ENCODE results near the gene IL17F. TPM values are rescaled to one million over a fixed set of nuclear protein-coding genes. Genes with fewer than 3 reads are reported as not detected.

Gene IL17F
- total and polyA plus RNA-seq, 5 donors from 2014 or later: 0.46 to 0.64 TPM; not detected in 3

DNA sequence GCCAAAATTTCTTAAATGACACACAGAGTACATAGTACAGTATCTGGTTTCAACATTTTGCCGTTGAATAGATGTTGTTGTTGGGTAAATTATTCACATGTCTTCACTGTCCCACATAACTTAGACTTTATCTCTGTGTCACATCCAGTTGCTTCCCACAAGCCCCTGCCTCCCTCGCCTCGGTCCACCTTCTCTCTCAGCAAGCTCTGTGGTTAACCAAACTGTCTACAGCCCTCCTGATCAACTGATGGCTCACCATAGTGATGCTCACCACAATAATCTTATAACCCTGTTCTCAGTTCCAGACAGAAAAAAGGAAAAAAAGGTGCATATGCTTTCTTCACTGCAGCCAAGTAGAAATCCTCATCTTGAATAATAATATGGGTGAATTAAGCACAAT is 23.0 kb downstream of the IL17F start:
- Mint-ChIP-seq H3K27ac (no peak overlapping the region), H3K4me3 (no peak overlapping the region), H3K4me1 (peaks cover 0 to 2% (median 0%) of the 10 kb centered on the region in 4 donors), H3K36me3 (no peaks in the 10 kb centered on the region), H3K27me3 (peaks cover 14% of the 10 kb centered on the region), H3K9me3 (peaks cover 0 to 1% (median 0%) of the 10 kb centered on the region in 7 donors)
- Histone ChIP-seq H3K36me3 (ENCODE audit: control insufficient read depth, insufficient read depth, low read length) (no peaks in the 10 kb centered on the region), H3K4me1 (ENCODE audit: control insufficient read depth, insufficient read depth, low read length, poor library complexity, severe bottlenecking) (no peaks in the 10 kb centered on the region), H3K9me3 (ENCODE audit: control insufficient read depth in 2 of 2, low read length in 2 of 2) (no peaks in the 10 kb centered on the region), H3K4me3 (ENCODE audit: low read depth, low read length) (no peak overlapping the region), H3K27ac (ENCODE audit: insufficient read depth, low read length, poor library complexity, severe bottlenecking) (no peak overlapping the region), H3K27me3 (ENCODE audit: control insufficient read depth, insufficient read depth, low read length) (no peaks in the 10 kb centered on the region)
- peak in 1 of 2 donors; percentile 40 for ATAC-seq (ENCODE audit: low read depth in 2 of 2)
- no peak for DNase-seq

DNA sequence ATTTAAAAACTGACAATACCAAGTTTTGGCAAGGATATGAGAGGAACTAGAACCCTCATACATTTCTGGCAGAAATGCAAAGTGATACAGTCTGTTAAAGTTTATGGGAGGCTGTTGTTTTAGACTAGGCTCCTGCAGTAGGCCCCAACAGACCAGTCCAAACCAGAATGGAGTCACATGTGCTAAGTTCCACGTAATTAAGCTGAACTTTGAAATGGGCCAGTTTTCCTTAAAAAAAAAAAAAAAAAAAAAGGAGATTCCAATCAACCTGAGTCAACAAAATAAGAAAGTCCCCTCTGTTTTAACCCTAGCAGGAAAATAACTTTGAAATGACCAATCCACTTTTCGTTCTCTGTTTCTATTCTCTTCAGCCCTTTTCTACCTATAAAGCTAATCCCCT is 26.5 kb downstream of the IL17F start:
- ATAC-seq (ENCODE audit: low read depth in 2 of 2) (no peak), DNase-seq (no peak)
- H3K4me3 ChIP-seq (ENCODE audit: low read depth, low read length): no peak overlapping the region
- no peaks in the 10 kb centered on the region for H3K9me3 ChIP-seq (ENCODE audit: control insufficient read depth in 2 of 2, low read length in 2 of 2)
- H3K4me3 Mint-ChIP-seq: no peak overlapping the region
- H3K27me3 Mint-ChIP-seq: peaks cover 5% of the 10 kb centered on the region
- no peaks in the 10 kb centered on the region for H3K36me3 ChIP-seq (ENCODE audit: control insufficient read depth, insufficient read depth, low read length)
- H3K36me3 Mint-ChIP-seq: no peaks in the 10 kb centered on the region
- peaks cover 5% of the 10 kb centered on the region for H3K27me3 ChIP-seq (ENCODE audit: control insufficient read depth, insufficient read depth, low read length)
- H3K9me3 Mint-ChIP-seq: peaks cover 0 to 1% (median 0%) of the 10 kb centered on the region in 7 donors
- no peaks in the 10 kb centered on the region for H3K4me1 ChIP-seq (ENCODE audit: control insufficient read depth, insufficient read depth, low read length, poor library complexity, severe bottlenecking)
- H3K27ac Mint-ChIP-seq: no peak overlapping the region
- no peak overlapping the region for H3K27ac ChIP-seq (ENCODE audit: insufficient read depth, low read length, poor library complexity, severe bottlenecking)
- H3K4me1 Mint-ChIP-seq: peaks cover 0 to 2% (median 0%) of the 10 kb centered on the region in 4 donors

DNA sequence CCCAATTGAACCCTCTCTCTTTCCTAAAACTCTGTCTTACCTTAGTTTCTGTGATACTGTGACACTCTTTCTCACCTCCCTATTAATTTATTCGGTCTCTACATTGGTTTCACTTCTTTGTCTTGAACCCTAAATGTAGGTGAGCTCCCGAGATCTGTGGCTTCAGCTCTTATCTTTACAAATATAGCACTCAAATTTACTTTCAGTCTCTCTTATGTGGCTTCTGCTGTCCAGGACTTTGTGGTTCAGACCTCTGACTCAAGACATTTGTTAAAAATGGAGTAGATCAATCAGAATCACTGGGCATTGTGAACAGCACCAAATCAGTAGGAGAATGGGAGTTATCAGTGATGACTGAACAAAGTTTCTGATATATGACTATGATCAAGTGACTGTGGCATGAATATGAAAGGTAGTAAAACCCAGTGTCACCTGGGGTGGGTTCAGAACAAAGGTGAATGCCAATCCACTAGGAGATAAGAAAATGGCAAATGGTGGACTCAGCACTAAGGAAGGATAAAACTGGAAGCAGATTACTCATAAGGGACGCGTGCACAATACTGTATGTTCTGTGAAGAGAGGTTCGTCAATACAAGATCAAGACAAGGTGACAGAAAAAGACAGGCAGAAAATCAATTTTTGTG is 27.2 kb downstream of the IL17F start:
- Histone ChIP-seq H3K9me3 (ENCODE audit: control insufficient read depth in 2 of 2, low read length in 2 of 2) (no peaks in the 10 kb centered on the region), H3K4me1 (ENCODE audit: control insufficient read depth, insufficient read depth, low read length, poor library complexity, severe bottlenecking) (no peaks in the 10 kb centered on the region), H3K4me3 (ENCODE audit: low read depth, low read length) (no peak overlapping the region), H3K27me3 (ENCODE audit: control insufficient read depth, insufficient read depth, low read length) (peaks cover 7% of the 10 kb centered on the region), H3K36me3 (ENCODE audit: control insufficient read depth, insufficient read depth, low read length) (no peaks in the 10 kb centered on the region), H3K27ac (ENCODE audit: insufficient read depth, low read length, poor library complexity, severe bottlenecking) (no peak overlapping the region)
- Mint-ChIP-seq H3K36me3 (no peaks in the 10 kb centered on the region), H3K4me3 (no peak overlapping the region), H3K9me3 (peaks cover 0 to 3% (median 0%) of the 10 kb centered on the region in 7 donors), H3K27ac (no peak overlapping the region), H3K27me3 (peaks cover 10% of the 10 kb centered on the region), H3K4me1 (peaks cover 0 to 2% (median 0%) of the 10 kb centered on the region in 4 donors)
- DNase-seq: no peak
- ATAC-seq (ENCODE audit: low read depth in 2 of 2): no peak

DNA sequence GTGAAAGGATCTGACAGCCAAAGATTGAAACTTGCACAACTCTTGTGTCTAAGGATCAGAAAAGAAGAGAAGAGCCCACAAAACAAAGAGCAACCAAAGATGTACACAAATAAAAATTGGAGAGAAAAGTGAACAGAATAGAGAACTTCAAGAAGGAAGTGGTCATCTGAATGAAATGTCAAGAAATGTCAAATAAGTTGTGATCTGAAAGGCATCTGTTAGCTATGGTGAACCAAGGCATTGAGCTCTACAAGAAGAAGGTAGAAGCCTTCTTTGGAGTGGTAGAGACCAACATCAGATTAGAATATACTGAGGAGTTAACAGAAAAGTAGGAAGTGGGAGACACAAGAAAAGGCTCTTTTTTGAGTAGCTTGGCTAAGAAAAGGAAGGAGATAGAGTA is 28.5 kb downstream of the IL17F start:
- Histone ChIP-seq H3K4me3 (ENCODE audit: low read depth, low read length) (no peak overlapping the region), H3K4me1 (ENCODE audit: control insufficient read depth, insufficient read depth, low read length, poor library complexity, severe bottlenecking) (no peaks in the 10 kb centered on the region), H3K27ac (ENCODE audit: insufficient read depth, low read length, poor library complexity, severe bottlenecking) (no peak overlapping the region), H3K27me3 (ENCODE audit: control insufficient read depth, insufficient read depth, low read length) (peaks cover 7% of the 10 kb centered on the region), H3K36me3 (ENCODE audit: control insufficient read depth, insufficient read depth, low read length) (no peaks in the 10 kb centered on the region), H3K9me3 (ENCODE audit: control insufficient read depth in 2 of 2, low read length in 2 of 2) (no peaks in the 10 kb centered on the region)
- Mint-ChIP-seq H3K27me3 (peaks cover 23% of the 10 kb centered on the region), H3K4me1 (peaks cover 0 to 3% (median 0%) of the 10 kb centered on the region in 4 donors), H3K27ac (no peak overlapping the region), H3K9me3 (peaks cover 0 to 3% (median 0%) of the 10 kb centered on the region in 7 donors), H3K36me3 (no peaks in the 10 kb centered on the region), H3K4me3 (no peak overlapping the region)
- no peak for ATAC-seq (ENCODE audit: low read depth in 2 of 2)
- DNase-seq: no peak

DNA sequence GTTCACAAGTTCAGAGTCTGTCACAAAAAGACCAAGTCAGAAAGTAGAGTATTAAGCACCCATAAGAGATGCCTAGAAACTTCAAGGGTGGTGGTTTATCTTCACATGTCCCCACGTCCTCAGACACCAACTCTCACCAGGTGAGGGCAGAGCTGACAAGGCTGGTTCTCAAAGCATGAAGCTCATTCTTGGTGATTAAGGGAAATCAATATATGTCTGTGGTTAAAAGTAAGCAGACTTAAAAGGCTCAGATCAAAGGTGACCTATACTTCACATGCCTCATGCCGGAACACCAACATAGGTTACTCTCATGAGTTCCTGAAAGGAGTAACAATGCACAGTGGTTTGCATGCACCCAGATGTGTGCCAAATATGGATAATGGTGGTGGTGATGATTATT is 31.2 kb downstream of the IL17F start:
- Mint-ChIP-seq H3K9me3 (peaks cover 0 to 3% (median 0%) of the 10 kb centered on the region in 7 donors), H3K4me1 (peaks cover 0 to 5% (median 0%) of the 10 kb centered on the region in 4 donors), H3K36me3 (no peaks in the 10 kb centered on the region), H3K4me3 (no peak overlapping the region), H3K27me3 (peaks cover 23% of the 10 kb centered on the region), H3K27ac (no peak overlapping the region)
- Histone ChIP-seq H3K9me3 (ENCODE audit: control insufficient read depth in 2 of 2, low read length in 2 of 2) (no peaks in the 10 kb centered on the region), H3K27ac (ENCODE audit: insufficient read depth, low read length, poor library complexity, severe bottlenecking) (no peak overlapping the region), H3K27me3 (ENCODE audit: control insufficient read depth, insufficient read depth, low read length) (peaks cover 7% of the 10 kb centered on the region), H3K36me3 (ENCODE audit: control insufficient read depth, insufficient read depth, low read length) (no peaks in the 10 kb centered on the region), H3K4me3 (ENCODE audit: low read depth, low read length) (no peak overlapping the region), H3K4me1 (ENCODE audit: control insufficient read depth, insufficient read depth, low read length, poor library complexity, severe bottlenecking) (no peaks in the 10 kb centered on the region)
- DNase-seq: peak in 1 of 3 donors; percentile 30
- ATAC-seq (ENCODE audit: low read depth in 2 of 2): no peak

DNA sequence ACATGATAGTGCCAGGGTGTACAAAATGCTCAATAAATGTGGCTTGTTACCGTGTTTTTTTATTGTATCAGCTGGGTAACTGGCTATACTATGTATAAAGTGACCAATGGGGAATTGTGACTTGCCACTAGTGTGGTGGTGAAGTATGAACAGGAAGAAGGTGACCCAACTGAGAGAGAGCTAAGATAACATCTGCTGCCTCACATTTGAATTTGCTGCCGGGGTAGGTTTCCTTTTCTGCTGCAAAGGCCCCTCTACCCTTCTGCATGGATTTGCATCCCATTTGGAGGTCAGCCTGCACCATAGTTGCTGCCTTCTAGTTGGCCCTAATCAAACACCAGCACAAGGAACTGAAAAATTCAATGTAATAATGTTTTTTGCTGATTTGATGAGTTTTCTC is 34.1 kb downstream of the IL17F start:
- H3K4me1 ChIP-seq (ENCODE audit: control insufficient read depth, insufficient read depth, low read length, poor library complexity, severe bottlenecking): no peaks in the 10 kb centered on the region
- ATAC-seq (ENCODE audit: low read depth in 2 of 2) (no peak), DNase-seq (no peak)
- peaks cover 10% of the 10 kb centered on the region for H3K27me3 ChIP-seq (ENCODE audit: control insufficient read depth, insufficient read depth, low read length)
- H3K4me3 ChIP-seq (ENCODE audit: low read depth, low read length): no peak overlapping the region
- H3K27ac ChIP-seq (ENCODE audit: insufficient read depth, low read length, poor library complexity, severe bottlenecking): no peak overlapping the region
- H3K9me3 ChIP-seq (ENCODE audit: control insufficient read depth in 2 of 2, low read length in 2 of 2): no peaks in the 10 kb centered on the region
- Mint-ChIP-seq H3K9me3 (peaks cover 0 to 2% (median 0%) of the 10 kb centered on the region in 7 donors), H3K27me3 (peaks cover 37% of the 10 kb centered on the region), H3K27ac (no peak overlapping the region), H3K4me1 (peaks cover 0 to 5% (median 0%) of the 10 kb centered on the region in 4 donors), H3K4me3 (no peak overlapping the region), H3K36me3 (no peaks in the 10 kb centered on the region)
- no peaks in the 10 kb centered on the region for H3K36me3 ChIP-seq (ENCODE audit: control insufficient read depth, insufficient read depth, low read length)

DNA sequence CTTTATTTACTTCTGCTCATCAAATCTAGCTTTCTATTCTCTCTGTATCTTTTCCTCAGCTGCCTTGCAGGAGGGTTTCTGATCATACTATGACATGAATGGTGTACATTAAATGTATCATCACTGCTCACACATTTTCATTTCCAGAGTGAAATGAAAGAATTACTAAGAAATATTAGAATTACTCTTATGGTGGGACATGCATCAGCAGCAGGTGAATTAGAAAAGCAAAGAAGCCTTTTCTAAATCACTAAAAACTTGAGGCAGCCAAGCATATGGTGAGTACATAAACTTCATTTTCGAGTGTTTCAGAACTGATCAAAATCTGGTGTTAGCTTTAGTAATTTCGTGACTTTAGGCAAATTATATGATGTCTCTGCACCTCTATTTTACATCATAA is 34.5 kb downstream of the IL17F start:
- Mint-ChIP-seq H3K4me3 (no peak overlapping the region), H3K4me1 (peaks cover 0 to 5% (median 0%) of the 10 kb centered on the region in 4 donors), H3K36me3 (no peaks in the 10 kb centered on the region), H3K27me3 (peaks cover 37% of the 10 kb centered on the region), H3K9me3 (peaks cover 0 to 2% (median 0%) of the 10 kb centered on the region in 7 donors), H3K27ac (no peak overlapping the region)
- Histone ChIP-seq H3K9me3 (ENCODE audit: control insufficient read depth in 2 of 2, low read length in 2 of 2) (no peaks in the 10 kb centered on the region), H3K4me1 (ENCODE audit: control insufficient read depth, insufficient read depth, low read length, poor library complexity, severe bottlenecking) (no peaks in the 10 kb centered on the region), H3K27me3 (ENCODE audit: control insufficient read depth, insufficient read depth, low read length) (peaks cover 10% of the 10 kb centered on the region), H3K27ac (ENCODE audit: insufficient read depth, low read length, poor library complexity, severe bottlenecking) (no peak overlapping the region), H3K4me3 (ENCODE audit: low read depth, low read length) (no peak overlapping the region), H3K36me3 (ENCODE audit: control insufficient read depth, insufficient read depth, low read length) (no peaks in the 10 kb centered on the region)
- ATAC-seq (ENCODE audit: low read depth in 2 of 2) (no peak), DNase-seq (no peak)

DNA sequence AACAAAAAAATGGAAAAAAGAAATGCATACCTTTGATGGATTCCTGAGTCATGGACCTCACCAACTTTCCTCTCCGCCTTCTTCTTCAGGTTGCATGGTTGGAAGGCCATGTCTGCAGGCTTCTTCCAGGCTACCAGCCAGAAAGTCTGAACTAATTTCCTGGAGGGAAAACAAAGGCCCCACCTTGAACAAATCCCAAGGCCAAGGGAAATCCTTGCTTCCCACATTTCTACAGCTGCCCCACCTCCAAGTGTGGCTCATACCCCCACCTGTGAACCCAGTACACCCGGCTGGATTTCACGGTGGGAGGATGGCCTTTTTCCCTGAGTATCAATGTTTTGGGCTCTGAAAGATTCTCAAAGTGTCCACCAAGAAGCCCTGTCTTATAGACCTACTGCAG is 35.7 kb downstream of the IL17F start:
- Histone ChIP-seq H3K9me3 (ENCODE audit: control insufficient read depth in 2 of 2, low read length in 2 of 2) (no peaks in the 10 kb centered on the region), H3K4me3 (ENCODE audit: low read depth, low read length) (no peak overlapping the region), H3K27ac (ENCODE audit: insufficient read depth, low read length, poor library complexity, severe bottlenecking) (no peak overlapping the region), H3K27me3 (ENCODE audit: control insufficient read depth, insufficient read depth, low read length) (peaks cover 10% of the 10 kb centered on the region), H3K4me1 (ENCODE audit: control insufficient read depth, insufficient read depth, low read length, poor library complexity, severe bottlenecking) (no peaks in the 10 kb centered on the region), H3K36me3 (ENCODE audit: control insufficient read depth, insufficient read depth, low read length) (no peaks in the 10 kb centered on the region)
- peaks cover 37% of the 10 kb centered on the region for H3K27me3 Mint-ChIP-seq
- ATAC-seq (ENCODE audit: low read depth in 2 of 2): no peak
- H3K4me3 Mint-ChIP-seq: no peak overlapping the region
- peaks cover 0 to 2% (median 0%) of the 10 kb centered on the region in 7 donors for H3K9me3 Mint-ChIP-seq
- H3K36me3 Mint-ChIP-seq: no peaks in the 10 kb centered on the region
- DNase-seq: no peak
- H3K27ac Mint-ChIP-seq: no peak overlapping the region
- H3K4me1 Mint-ChIP-seq: peaks cover 0 to 5% (median 0%) of the 10 kb centered on the region in 4 donors
